ENCODE data around the gene MS4A6E. TPM values are rescaled to one million over a fixed set of nuclear protein-coding genes. Genes with fewer than 3 reads are reported as not detected.
"Not testable (repeated sequence)": the region's sequence is repeated elsewhere in the genome, so short reads cannot be mapped to it uniquely, and the experiment has no call there.

The MS4A6E gene
- total RNA-seq, 1 experiment from 2014 or later = not detected

GRCh38 chr11:60285411-60286126 lies 41.5 kb upstream of the MS4A6E start:
- BruUV-seq (replicated peaks); H3K79me2 ChIP-seq (ENCODE audit: insufficient read depth, low read length); H3K4me3 ChIP-seq (replicated peaks in 1 of 2; ENCODE audit: low read depth in 1 of 2, low read length in 2 of 2); POLR2A ChIA-PET; H3K4me1 ChIP-seq (ENCODE audit: control insufficient read depth in 1 of 2, insufficient read depth in 2 of 2, low read length in 2 of 2); H3K36me3 ChIP-seq (ENCODE audit: control insufficient read depth in 1 of 2, insufficient read depth in 2 of 2, low read length in 2 of 2); DNase-seq (ENCODE audit: low read depth, low spot score); ATAC-seq; H3K9ac ChIP-seq (ENCODE audit: low read length); RAD21 ChIA-PET (ENCODE audit: low non-redundant PET in 1 of 2, low total read pairs in 2 of 2, uncharacterized antibody in 2 of 2, unreplicated experiment in 2 of 2); H3K27me3 ChIP-seq (ENCODE audit: insufficient read depth, low read length); H2AFZ ChIP-seq (ENCODE audit: low read depth, low read length, poor library complexity, severe bottlenecking); CTCF ChIA-PET; H4K20me1 ChIP-seq (ENCODE audit: insufficient read depth); intact Hi-C loops (cut with micrococcal nuclease); H3K27ac ChIP-seq (ENCODE audit: low read depth, low read length); H3K4me2 ChIP-seq (ENCODE audit: low read length); H3K9me3 ChIP-seq (ENCODE audit: control insufficient read depth in 1 of 2, insufficient read depth in 1 of 2, low read depth in 1 of 2, low read length in 2 of 2); H3K9me2 ChIP-seq (ENCODE audit: insufficient read depth): not testable (repeated sequence)

DNA sequence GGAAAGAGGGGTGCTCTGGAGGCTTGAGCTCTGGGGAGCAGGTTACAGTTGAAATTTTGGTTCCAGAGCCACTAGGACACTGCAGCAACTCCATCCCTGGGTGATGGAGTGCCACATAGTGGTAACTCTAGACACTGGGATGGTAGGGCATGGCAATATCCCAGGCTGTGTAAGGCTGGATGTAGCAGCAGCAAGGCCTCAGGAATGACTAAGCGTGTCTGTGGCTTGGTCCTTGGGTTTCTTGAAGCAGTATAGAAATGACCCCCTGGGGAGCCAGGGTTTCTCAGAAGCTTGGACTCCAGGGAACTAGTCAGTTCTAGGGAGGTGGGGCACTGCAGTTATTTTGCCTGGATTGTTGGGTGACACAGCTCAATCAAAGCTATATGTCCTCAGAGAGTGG lies 38.5 kb upstream of the MS4A6E start:
- POLR2A ChIA-PET = no interaction called here
- no peak for DNase-seq (ENCODE audit: low read depth, low spot score)
- intact Hi-C loops (cut with micrococcal nuclease) = no loop called here

More for the DNA sequence above, 38.5 kb upstream of the MS4A6E start:
- H2AFZ ChIP-seq (ENCODE audit: low read depth, low read length, poor library complexity, severe bottlenecking) = no peak overlapping the region
- no peak overlapping the region for H3K4me3 ChIP-seq (replicated peaks in 1 of 2; ENCODE audit: low read depth in 1 of 2, low read length in 2 of 2)
- H3K9me3 ChIP-seq (ENCODE audit: control insufficient read depth in 1 of 2, insufficient read depth in 1 of 2, low read depth in 1 of 2, low read length in 2 of 2) = no peaks in the 10 kb centered on the region
- H3K9me2 ChIP-seq (ENCODE audit: insufficient read depth) = no peaks in the 10 kb centered on the region
- TF ChIP-seq REST (IDR thresholded peaks at IDR 0.05; ENCODE audit: low read depth) (no peak), EGR1 (IDR thresholded peaks at IDR 0.05; ENCODE audit: low read depth) (no peak)
- H3K79me2 ChIP-seq (ENCODE audit: insufficient read depth, low read length) = no peaks in the 10 kb centered on the region
- ChIA-PET CTCF (no interaction called here), RAD21 (ENCODE audit: low non-redundant PET in 1 of 2, low total read pairs in 2 of 2, uncharacterized antibody in 2 of 2, unreplicated experiment in 2 of 2) (no interaction called here)
- BruUV-seq (replicated peaks) = no TSS peak
- no peak overlapping the region for H3K4me2 ChIP-seq (ENCODE audit: low read length)
- H3K4me1 ChIP-seq (ENCODE audit: control insufficient read depth in 1 of 2, insufficient read depth in 2 of 2, low read length in 2 of 2) = no peaks in the 10 kb centered on the region
- no peak overlapping the region for H3K27ac ChIP-seq (ENCODE audit: low read depth, low read length)
- no peaks in the 10 kb centered on the region for H4K20me1 ChIP-seq (ENCODE audit: insufficient read depth)
- no peaks in the 10 kb centered on the region for H3K36me3 ChIP-seq (ENCODE audit: control insufficient read depth in 1 of 2, insufficient read depth in 2 of 2, low read length in 2 of 2)
- no peaks in the 10 kb centered on the region for H3K27me3 ChIP-seq (ENCODE audit: insufficient read depth, low read length)
- peak; percentile 52; the same call in 1 of the 2 replicates for ATAC-seq
- H3K9ac ChIP-seq (ENCODE audit: low read length) = no peak overlapping the region

Data from HCT116 (cell line).